DND-41 (cell line): ENCODE measurements around the gene HIC1.

Source experiments
- ATAC-seq: fragments of 200-7000 bp; cut with Tn5 transposase; 3 replicates; pipeline ENCODE4 v1.9.1; 2021; ENCODE audit warnings: low read depth; ENCODE audit not compliant: insufficient read depth
- DNase-seq: peaks from one replicate; pipeline ENCODE4 v3.0.0-alpha.2; 2020
- H2AFZ ChIP-seq: 2 replicates; pipeline ENCODE4 v1.6.0; 2012; ENCODE audit warnings: low read depth, low read length
- H3K27ac ChIP-seq: 2 replicates; pipeline ENCODE4 v1.5.1; 2012; ENCODE audit warnings: low read length, inconsistent platforms
- H3K27me3 ChIP-seq: fragments of 200-600 bp; sonication (generic); 2 replicates; pipeline ENCODE4 v1.6.0; 2012; ENCODE audit warnings: low read length, mild to moderate bottlenecking, inconsistent platforms; ENCODE audit not compliant: insufficient read depth, poor library complexity
- H3K36me3 ChIP-seq: 2 replicates; pipeline ENCODE4 v1.5.1; 2012; ENCODE audit warnings: low read length, inconsistent platforms; ENCODE audit not compliant: insufficient read depth
- H3K4me1 ChIP-seq: 2 replicates; pipeline ENCODE4 v1.5.1; 2012; ENCODE audit warnings: mild to moderate bottlenecking, low read length; ENCODE audit not compliant: insufficient read depth
- H3K4me2 ChIP-seq: 2 replicates; pipeline ENCODE4 v1.6.0; 2012; ENCODE audit warnings: mild to moderate bottlenecking, moderate library complexity, low read length, inconsistent platforms; ENCODE audit not compliant: insufficient read depth
- H3K4me3 ChIP-seq, 2 experiments: fragments of 200-600 bp in 1 of 2; shearing (Covaris generic) in 1 of 2; 2 replicates each; pipeline ENCODE4 v1.5.1; 2012 to 2016; ENCODE audit warnings: inconsistent platforms in 2 of 2, low read length in 2 of 2, mild to moderate bottlenecking in 2 of 2, low read depth in 1 of 2, moderate library complexity in 1 of 2
- H3K79me2 ChIP-seq: 2 replicates; pipeline ENCODE4 v1.6.0; 2012; ENCODE audit warnings: low read length, inconsistent platforms; ENCODE audit not compliant: insufficient read depth
- H3K9ac ChIP-seq: 2 replicates; pipeline ENCODE4 v1.6.0; 2012; ENCODE audit warnings: low read depth, mild to moderate bottlenecking, inconsistent platforms, low read length, moderate library complexity
- H3K9me3 ChIP-seq: 2 replicates; pipeline ENCODE4 v1.5.1; 2012; ENCODE audit warnings: low read length, moderate library complexity, mild to moderate bottlenecking, inconsistent platforms; ENCODE audit not compliant: insufficient read depth, severe bottlenecking
- H4K20me1 ChIP-seq: 2 replicates; pipeline ENCODE4 v1.6.0; 2012; ENCODE audit warnings: low read length; ENCODE audit not compliant: insufficient read depth
- EZH2 ChIP-seq: IDR thresholded peaks from 3 replicates; pipeline ENCODE4 v1.6.1; 2012; ENCODE audit warnings: borderline replicate concordance, low read depth, mild to moderate bottlenecking, moderate library complexity, low read length, inconsistent platforms; ENCODE audit not compliant: severe bottlenecking
- TF ChIP-seq, protein P1 (sequence below): IDR thresholded peaks from 2 replicates; pipeline ENCODE4 v1.5.1; 2012; ENCODE audit warnings: borderline replicate concordance, low read length, moderate library complexity, mild to moderate bottlenecking; ENCODE audit not compliant: poor library complexity, severe bottlenecking; ENCODE audit errors: extremely low read depth

HIC1 gene

DNA sequence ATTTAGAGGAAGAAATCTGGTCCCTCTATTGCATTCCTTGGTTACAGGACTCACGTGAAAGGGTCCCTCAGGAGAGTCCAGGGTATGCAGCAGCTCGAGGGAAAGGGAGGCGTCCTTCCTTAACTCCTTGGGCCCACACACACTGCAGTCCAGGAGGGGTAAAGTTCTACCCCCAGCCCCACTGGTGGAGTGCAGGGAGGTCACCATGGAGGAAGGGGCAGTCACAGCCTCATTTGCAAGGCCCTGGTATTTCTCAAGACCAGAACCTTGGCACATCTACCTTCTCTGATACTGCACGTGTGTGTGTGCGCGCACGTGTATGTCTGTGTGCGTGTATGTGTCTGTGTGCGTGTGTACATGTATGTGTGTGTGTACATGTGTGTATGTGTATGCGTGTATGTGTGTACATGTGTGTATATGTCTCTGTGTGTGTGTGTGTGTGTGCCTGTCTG, 11.1 kb downstream of the HIC1 start:
- Histone ChIP-seq H3K4me3 (no peak overlapping the region), H3K79me2 (no peaks in the 10 kb centered on the region), H3K9ac (no peak overlapping the region), H4K20me1 (peaks cover 6% of the 10 kb centered on the region; the same call in 1 of the 2 replicates), H3K27me3 (no peaks in the 10 kb centered on the region), H3K4me2 (no peak overlapping the region), H2AFZ (no peak overlapping the region), H3K36me3 (peaks cover 80% of the 10 kb centered on the region), H3K27ac (no peak overlapping the region), H3K9me3 (no peaks in the 10 kb centered on the region), H3K4me1 (no peaks in the 10 kb centered on the region)
- no peak for DNase-seq
- TF ChIP-seq EZH2 = no peak
- TF ChIP-seq, protein P1, sequence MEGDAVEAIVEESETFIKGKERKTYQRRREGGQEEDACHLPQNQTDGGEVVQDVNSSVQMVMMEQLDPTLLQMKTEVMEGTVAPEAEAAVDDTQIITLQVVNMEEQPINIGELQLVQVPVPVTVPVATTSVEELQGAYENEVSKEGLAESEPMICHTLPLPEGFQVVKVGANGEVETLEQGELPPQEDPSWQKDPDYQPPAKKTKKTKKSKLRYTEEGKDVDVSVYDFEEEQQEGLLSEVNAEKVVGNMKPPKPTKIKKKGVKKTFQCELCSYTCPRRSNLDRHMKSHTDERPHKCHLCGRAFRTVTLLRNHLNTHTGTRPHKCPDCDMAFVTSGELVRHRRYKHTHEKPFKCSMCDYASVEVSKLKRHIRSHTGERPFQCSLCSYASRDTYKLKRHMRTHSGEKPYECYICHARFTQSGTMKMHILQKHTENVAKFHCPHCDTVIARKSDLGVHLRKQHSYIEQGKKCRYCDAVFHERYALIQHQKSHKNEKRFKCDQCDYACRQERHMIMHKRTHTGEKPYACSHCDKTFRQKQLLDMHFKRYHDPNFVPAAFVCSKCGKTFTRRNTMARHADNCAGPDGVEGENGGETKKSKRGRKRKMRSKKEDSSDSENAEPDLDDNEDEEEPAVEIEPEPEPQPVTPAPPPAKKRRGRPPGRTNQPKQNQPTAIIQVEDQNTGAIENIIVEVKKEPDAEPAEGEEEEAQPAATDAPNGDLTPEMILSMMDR = no peak
- no peak for ATAC-seq

DNA sequence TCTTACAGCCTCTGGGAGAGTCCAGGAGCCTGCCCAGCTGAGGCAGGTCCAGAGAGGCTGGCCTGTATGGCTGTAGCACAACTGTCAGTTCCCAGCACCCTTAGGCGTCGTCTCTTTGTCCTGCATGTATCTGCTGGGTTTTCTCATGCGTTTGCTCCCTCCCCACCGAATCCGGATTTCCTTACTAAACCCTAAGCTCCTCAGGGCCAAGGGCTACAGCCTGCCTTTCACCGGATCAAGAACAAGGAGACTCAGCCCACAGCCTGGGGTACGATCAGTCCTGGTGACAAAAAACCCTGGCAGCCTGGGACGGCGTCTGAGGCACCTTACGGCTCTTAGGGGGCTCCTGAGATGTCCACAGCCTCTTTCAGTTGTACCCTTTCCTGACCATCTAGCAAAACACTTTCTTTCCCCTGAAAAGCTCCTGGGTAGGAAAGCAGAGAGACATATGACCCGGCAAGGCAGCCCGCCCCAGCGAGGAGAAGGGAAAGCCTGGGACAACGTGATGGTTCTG, 12.2 kb downstream of the HIC1 start:
- no peak overlapping the region for H3K9ac ChIP-seq
- DNase-seq (no peak), ATAC-seq (no peak)
- no peak overlapping the region for H2AFZ ChIP-seq
- TF ChIP-seq EZH2 = no peak
- TF ChIP-seq, protein P1 = no peak
- no peaks in the 10 kb centered on the region for H3K27me3 ChIP-seq
- H3K9me3 ChIP-seq = no peaks in the 10 kb centered on the region
- H4K20me1 ChIP-seq = peaks cover 6% of the 10 kb centered on the region; the same call in 1 of the 2 replicates
- H3K27ac ChIP-seq = no peak overlapping the region
- peaks cover 84% of the 10 kb centered on the region for H3K36me3 ChIP-seq
- no peak overlapping the region for H3K4me3 ChIP-seq
- no peaks in the 10 kb centered on the region for H3K79me2 ChIP-seq
- no peaks in the 10 kb centered on the region for H3K4me1 ChIP-seq
- H3K4me2 ChIP-seq = no peak overlapping the region

DNA sequence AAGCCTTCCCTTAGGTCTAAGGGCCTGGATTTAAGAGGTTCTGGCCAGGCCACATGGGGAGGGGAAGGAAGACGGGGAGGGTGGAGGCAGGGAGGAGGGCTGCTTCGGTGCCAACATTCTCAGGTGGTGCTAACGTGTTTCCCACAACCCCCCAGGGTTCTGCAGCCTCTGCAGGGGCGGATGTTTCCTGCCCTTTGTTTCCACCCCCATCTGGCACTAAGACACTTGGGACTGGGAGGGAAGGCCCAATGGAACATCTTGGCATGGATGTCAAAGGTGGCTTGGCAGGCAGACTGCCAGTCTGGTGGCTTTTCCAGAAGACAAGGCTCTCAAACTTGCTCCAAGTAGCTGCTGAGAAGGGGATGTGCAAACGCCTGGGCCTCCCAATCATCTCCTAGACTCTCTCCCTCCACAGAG, 12.7 kb downstream of the HIC1 start:
- Histone ChIP-seq H3K27ac (no peak overlapping the region), H4K20me1 (peaks cover 6% of the 10 kb centered on the region; the same call in 1 of the 2 replicates), H3K4me1 (no peaks in the 10 kb centered on the region), H3K27me3 (no peaks in the 10 kb centered on the region), H3K9me3 (no peaks in the 10 kb centered on the region), H2AFZ (no peak overlapping the region), H3K4me2 (no peak overlapping the region), H3K36me3 (peaks cover 84% of the 10 kb centered on the region), H3K79me2 (no peaks in the 10 kb centered on the region), H3K4me3 (no peak overlapping the region), H3K9ac (no peak overlapping the region)
- ATAC-seq (no peak), DNase-seq (peak; percentile 27)
- TF ChIP-seq, protein P1 = no peak
